Measurements from ENCODE around the gene PTPRG. TPM values are rescaled to one million over a fixed set of nuclear protein-coding genes. Genes with fewer than 3 reads are reported as not detected.

Gene PTPRG
- total and polyA plus RNA-seq, 2 donors (not counting 3 experiments of a cell fraction or from before 2014, with no cell fraction given), result 8.9 to 39.1 TPM

- BruUV-seq (replicated peaks), result no TSS peak
- no peaks in the 10 kb centered on the region for H3K4me1 ChIP-seq (ENCODE audit: control insufficient read depth, extremely low read depth, insufficient read depth, low read length)
- DNase-seq (ENCODE audit: low read depth, low spot score) (no peak), FAIRE-seq (no peak)
- H3K79me2 ChIP-seq (ENCODE audit: control insufficient read depth, insufficient read depth, low read length), result no peaks in the 10 kb centered on the region
- intact Hi-C loops (cut with micrococcal nuclease), result no loop called here
- POLR2A ChIA-PET, result no interaction called here
- no peaks in the 10 kb centered on the region for H3K9me3 ChIP-seq (replicated peaks; ENCODE audit: control insufficient read depth, insufficient read depth, low read length)
- no peaks in the 10 kb centered on the region for H3K36me3 ChIP-seq (ENCODE audit: control insufficient read depth in 2 of 2, extremely low read depth in 1 of 2, insufficient read depth in 2 of 2, low read length in 2 of 2)
- CTCF ChIA-PET, result no interaction called here
- no peak overlapping the region for H2AFZ ChIP-seq (ENCODE audit: low read depth, low read length)
- dilution Hi-C loops (cut with MboI; ENCODE audit: extremely low pct_ligation_motif_present, low sequenced_read_pairs), result no loop called here
- H4K20me1 ChIP-seq (replicated peaks; ENCODE audit: control insufficient read depth, extremely low read depth, insufficient read depth, low read length), result no peaks in the 10 kb centered on the region
- H3K27ac ChIP-seq (ENCODE audit: insufficient read depth, low read depth, low read length), result no peak overlapping the region
- H3K4me3 ChIP-seq (replicated peaks in 1 of 3; ENCODE audit: insufficient read depth in 1 of 3, low read depth in 1 of 3, low read length in 3 of 3), result no peak overlapping the region
- no peak overlapping the region for H3K9ac ChIP-seq (replicated peaks; ENCODE audit: extremely low read depth, insufficient read depth, low read length)
- no peaks in the 10 kb centered on the region for H3K27me3 ChIP-seq (ENCODE audit: control insufficient read depth in 2 of 2, insufficient read depth in 2 of 2, low read length in 2 of 2)
- TF ChIP-seq FOS (IDR thresholded peaks at IDR 0.05; ENCODE audit: borderline replicate concordance, insufficient read depth, low read length) (no peak), POLR2A (IDR thresholded peaks at IDR 0.05; ENCODE audit: low read depth, low read length) (no peak), POLR2AphosphoS5 (IDR thresholded peaks at IDR 0.05; ENCODE audit: insufficient read depth, low read depth, low read length) (no peak), MYC (IDR thresholded peaks at IDR 0.05; ENCODE audit: low read depth, low read length) (no peak), JUN (IDR thresholded peaks at IDR 0.05; ENCODE audit: borderline replicate concordance, insufficient read depth, insufficient read length, low read depth) (no peak), MAX (IDR thresholded peaks at IDR 0.05; ENCODE audit: insufficient read depth, insufficient read length) (no peak), EZH2 (IDR thresholded peaks at IDR 0.05; ENCODE audit: borderline replicate concordance, low read depth, low read length, severe bottlenecking) (no peak), CTCF (IDR thresholded peaks at IDR 0.05; ENCODE audit: extremely low read depth in 1 of 2, insufficient read depth in 1 of 2, low read depth in 1 of 2, low read length in 2 of 2) (no peak), GATA2 (IDR thresholded peaks at IDR 0.05; ENCODE audit: insufficient read depth, insufficient read length, low read depth, low read length) (no peak)
- no peak overlapping the region for H3K4me2 ChIP-seq (ENCODE audit: insufficient read depth, low read length)
- no peaks in the 10 kb centered on the region for H3K9me1 ChIP-seq (replicated peaks; ENCODE audit: control insufficient read depth, extremely low read depth, insufficient read depth, low read length)
Measured at GRCh38 chr3:61606196-61606595, 44.8 kb downstream of the PTPRG start.
